K562 treated with DMSO at 1 percent for 12 hours (cell line): Measurements from ENCODE around the gene MRPL9. TPM values are rescaled to one million over a fixed set of nuclear protein-coding genes. Genes with fewer than 3 reads are reported as not detected.

Experiments
- total RNA-seq: library from RNA; unstranded; fragments of 300-600 nt; gene quantifications from 2 replicates; pipeline ENCODE4 v1.2.3, GENCODE V29; 2022; ENCODE audit not compliant: insufficient read depth

The MRPL9 gene
- 86.0 and 90.4 TPM in 2 replicates for total RNA-seq

GRCh38 chr1:151762941-151763921 lies at the start of gene MRPL9:
TSS of gene MRPL9 (minus strand) at chr1:151763496. CDS start at chr1:151763479, 17 bp downstream.

GRCh38 chr1:151805066-151805820 lies 41.9 kb upstream of the MRPL9 start, which contains the start of gene LINGO4:
TSS of gene LINGO4 (minus strand) at chr1:151805419. CDS start at chr1:151802704, 2,715 bp downstream.

GRCh38 chr1:151790071-151790939 lies 27.0 kb upstream of the MRPL9 start, which contains the start of gene TDRKH:
TSS of gene TDRKH (minus strand) at chr1:151790500. CDS start at chr1:151783022, 7,478 bp downstream.

DNA sequence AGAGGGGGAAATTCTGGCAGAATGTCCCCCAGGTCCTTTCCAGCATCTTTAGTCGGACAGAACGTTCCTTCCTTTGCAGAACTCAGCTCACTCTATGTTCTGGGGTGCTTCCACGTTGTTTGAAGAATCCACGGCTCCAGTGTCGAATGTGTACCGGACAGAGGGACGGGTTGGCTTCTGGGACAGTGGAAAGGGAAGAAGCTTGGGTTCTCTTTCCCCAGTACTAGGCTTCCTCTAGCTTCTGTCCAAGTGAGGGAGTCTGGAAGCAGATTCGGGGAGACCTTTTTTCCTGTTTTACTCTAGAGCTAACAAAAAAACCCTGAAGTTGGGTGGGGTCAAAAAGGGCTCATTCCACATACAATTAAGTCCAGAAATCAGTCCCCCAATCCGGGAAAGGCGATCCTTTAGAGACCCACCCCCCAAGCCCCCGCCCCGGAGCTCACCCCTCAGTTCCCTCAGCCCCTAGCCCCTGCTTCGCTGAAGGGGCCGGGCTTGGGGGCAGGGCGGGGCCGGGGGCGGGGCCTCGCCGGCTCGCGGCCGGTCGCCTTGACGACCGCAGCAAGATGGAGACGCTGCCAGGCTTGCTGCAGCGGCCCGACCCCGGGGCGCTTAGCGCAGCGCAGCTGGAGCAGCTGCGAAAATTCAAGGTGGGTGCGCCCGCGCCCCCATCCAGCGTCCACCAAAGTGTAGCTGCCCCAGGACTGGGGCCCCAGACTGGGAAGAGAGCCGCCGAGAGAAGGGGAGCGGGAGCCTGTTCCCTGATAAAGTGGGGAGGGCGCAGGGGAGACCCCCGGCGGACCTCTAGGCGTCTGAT lies 42.1 kb downstream of the MRPL9 start, which contains the start of gene RIIAD1:
Gene RIIAD1, plus strand, starts transcription at position 549 of the 814 bp plus-strand sequence. Its CDS starts 15 bp downstream, at position 564.

GRCh38 chr1:151716771-151717631 lies 46.3 kb downstream of the MRPL9 start, which contains the start of gene CELF3:
TSS of gene CELF3 (minus strand) at chr1:151716803. CDS start at chr1:151716020, 783 bp downstream.

Other genes starting within 250 kb of the MRPL9 start
- gene TUFT1, start 223.2 kb downstream of the MRPL9 start, total RNA-seq: 5.2 and 10.4 TPM in 2 replicates
- gene SNX27, start 151.4 kb downstream of the MRPL9 start, total RNA-seq: 3.6 and 7.5 TPM in 2 replicates
- not detected in 2 replicates for gene CELF3, start 46.7 kb downstream of the MRPL9 start, total RNA-seq
- not detected in 2 replicates for gene RIIAD1, start 42.0 kb downstream of the MRPL9 start, total RNA-seq
- 5.3 and 14.2 TPM in 2 replicates for gene TDRKH, start 27.0 kb upstream of the MRPL9 start, total RNA-seq
- gene LINGO4, start 41.9 kb upstream of the MRPL9 start, total RNA-seq: not detected in 2 replicates
- gene RORC, start 68.3 kb upstream of the MRPL9 start, total RNA-seq: not detected in 2 replicates
- not detected in 2 replicates for gene C2CD4D, start 76.3 kb upstream of the MRPL9 start, total RNA-seq
- not detected in 2 replicates for gene THEM5, start 90.2 kb upstream of the MRPL9 start, total RNA-seq
- gene THEM4, start 146.0 kb upstream of the MRPL9 start, total RNA-seq: 12.1 and 30.6 TPM in 2 replicates
- gene S100A10, start 230.4 kb upstream of the MRPL9 start, total RNA-seq: not detected in 2 replicates